HG03064 (cell line): Measurements from ENCODE around the gene SERPINE3.

Source experiments
- ATAC-seq: cut with Tn5 transposase; IDR thresholded peaks from one replicate; pipeline ENCODE4 v1.9.1; 2021; ENCODE audit warnings: low read depth; ENCODE audit not compliant: unreplicated experiment

Gene SERPINE3

DNA sequence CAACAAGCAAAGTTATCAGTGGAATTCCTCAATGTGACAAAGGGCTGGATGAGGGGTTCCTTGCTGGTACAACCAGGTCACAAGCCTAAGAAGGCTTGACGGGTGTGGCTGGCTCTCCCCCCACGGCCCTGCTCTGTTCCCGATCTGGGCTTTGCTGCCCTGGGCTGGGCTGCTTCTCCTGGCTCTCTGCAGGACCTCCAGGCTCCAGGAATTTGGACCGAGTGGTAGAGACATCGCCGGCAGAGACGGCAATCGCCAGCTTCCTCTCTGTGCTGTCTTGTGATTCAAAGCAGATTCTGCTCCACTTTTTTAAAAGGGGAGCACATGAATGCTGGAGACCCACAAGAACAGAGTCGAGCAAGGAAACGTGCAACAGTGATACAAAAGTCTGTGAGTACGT, at the start of gene SERPINE3:
TSS of gene SERPINE3 (plus strand) at position 338 of the 400 bp plus-strand sequence. CDS start 1,401 bp downstream, outside the sequence.
- ATAC-seq = no peak

GRCh38 chr13:51291341-51291740, 48.1 kb upstream of the SERPINE3 start:
- ATAC-seq = no peak

DNA sequence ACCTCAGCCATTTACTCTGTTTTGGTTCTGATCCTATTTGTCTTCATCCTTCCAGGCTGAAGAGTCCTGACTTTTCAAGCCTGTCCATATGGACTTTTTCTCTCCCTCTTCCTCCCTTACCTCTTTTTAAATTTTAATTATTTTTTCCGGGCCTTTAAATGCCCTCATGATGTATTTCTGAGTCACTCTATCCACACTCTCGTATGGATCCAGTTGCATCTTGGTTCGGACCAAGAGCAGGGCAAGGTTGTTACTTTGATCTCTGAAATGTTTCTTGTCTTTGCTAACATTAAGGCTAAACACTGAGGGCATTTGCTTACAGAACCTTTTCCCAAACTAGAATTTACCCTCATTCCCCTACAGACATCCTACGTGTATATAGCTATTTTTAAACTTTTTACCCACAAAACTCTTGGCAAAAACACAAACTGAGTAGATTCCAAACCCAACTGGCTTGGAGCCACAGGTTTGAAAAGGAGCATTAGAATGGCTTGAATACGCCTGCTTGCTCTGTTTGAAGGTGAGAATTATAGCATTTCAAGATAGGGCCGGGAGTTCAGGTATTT, 47.4 kb upstream of the SERPINE3 start:
- no peak for ATAC-seq

- ATAC-seq = no peak
Measured at GRCh38 chr13:51297556-51297955, 41.9 kb upstream of the SERPINE3 start.

DNA sequence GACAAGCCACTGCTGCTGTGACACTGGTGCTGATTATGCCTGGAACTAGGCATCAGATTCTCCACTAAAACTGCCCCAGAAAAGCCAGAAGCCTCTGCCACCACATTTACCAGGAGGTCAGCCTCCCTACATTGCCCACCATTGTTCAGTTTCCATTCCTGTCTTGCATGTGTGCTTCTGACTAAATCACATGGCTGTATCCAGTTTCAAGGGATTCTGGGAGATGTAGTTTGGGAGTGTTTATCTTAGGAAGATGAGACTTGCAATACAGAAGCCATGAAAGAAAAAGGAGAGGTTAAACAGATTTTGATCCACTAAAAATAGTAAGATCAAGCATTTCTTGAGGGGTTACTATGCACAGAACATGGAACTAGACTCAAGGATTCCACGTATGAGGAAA, 40.7 kb upstream of the SERPINE3 start:
- ATAC-seq = no peak

- ATAC-seq = no peak
Measured at GRCh38 chr13:51303063-51303552, 36.4 kb upstream of the SERPINE3 start.

GRCh38 chr13:51303882-51304281, 35.6 kb upstream of the SERPINE3 start:
- no peak for ATAC-seq

DNA sequence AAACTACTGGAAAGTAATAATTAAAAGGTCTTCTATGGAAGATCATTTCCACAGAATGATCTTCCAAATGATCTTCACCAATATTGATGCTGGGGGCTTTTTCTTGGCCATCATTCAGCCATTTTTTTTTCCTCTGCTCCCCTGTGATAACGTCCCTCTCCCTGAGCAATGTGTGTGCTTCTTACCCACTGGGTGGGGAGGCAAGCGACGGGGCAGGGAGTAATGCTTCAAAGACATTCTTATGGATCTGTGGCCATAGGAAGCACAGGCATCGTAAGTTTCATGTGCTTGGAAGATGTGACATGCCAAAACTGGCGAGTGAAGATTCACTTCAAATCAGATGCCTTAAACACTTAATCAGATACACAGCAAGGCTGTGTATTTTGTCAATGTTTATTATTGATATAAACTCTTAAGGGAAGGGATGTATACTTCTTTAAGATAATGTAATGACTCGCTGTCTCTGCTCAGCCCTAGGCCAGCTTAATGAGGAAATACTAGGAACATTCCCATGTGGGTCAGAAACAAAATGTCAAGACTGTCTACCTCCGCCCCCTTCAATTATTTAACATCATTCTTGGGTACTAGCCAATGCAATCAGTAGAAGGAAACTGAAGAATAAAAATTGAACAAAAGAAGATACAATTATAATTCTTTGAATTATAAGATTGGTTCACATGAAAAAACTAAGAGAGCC, 34.1 kb upstream of the SERPINE3 start:
- ATAC-seq = no peak

- ATAC-seq = no peak
Measured at GRCh38 chr13:51308781-51309180, 30.7 kb upstream of the SERPINE3 start.

DNA sequence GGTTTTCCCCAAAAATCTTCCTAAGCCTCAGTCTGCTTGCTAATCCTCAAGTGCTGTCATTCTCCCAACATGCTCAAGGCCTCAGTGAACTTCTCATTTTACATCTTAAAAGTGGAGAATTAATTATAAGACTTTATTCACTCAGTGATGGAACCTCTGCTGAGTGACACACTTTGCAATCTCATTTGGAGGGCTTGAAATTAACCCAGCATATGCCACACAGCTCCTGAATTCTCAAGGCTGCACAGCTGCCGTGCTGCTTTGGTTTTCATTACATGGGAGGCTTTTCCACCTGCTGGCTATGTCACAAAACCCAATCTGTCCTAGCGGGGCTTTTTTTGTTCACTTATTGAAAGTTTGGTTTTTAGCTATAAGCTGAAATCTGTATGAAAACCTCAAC, 28.3 kb upstream of the SERPINE3 start:
- ATAC-seq = no peak

DNA sequence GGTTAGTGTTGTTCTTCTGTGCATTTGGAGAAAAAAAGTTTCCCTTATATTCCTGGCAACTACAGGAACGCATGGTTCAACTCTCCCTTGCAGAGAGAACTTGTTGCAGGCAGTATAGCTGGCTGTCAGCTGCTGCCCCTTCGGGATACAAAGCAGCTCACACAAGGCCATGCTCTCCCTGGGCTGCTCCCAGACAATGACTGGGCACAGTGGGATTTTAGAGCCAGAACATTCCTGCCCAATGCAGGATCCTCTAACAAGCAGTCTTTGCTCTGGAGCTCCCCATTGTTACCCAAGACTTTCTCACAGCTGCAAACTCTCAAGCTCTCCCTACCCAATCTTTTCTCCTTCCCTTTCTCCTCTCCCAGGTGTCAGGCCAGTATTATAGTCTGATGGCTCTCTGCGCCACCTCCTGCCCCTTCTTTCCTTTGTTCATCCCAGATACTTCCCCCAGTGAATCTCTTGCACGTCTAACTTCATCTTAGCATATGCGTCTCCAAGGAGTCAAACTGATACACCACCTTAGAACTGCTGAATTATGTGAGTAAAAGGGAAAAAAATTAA, 27.5 kb upstream of the SERPINE3 start:
- ATAC-seq = no peak

- no peak for ATAC-seq
Measured at GRCh38 chr13:51313619-51314018, 25.9 kb upstream of the SERPINE3 start.

- no peak for ATAC-seq
Measured at GRCh38 chr13:51317262-51317661, 22.2 kb upstream of the SERPINE3 start.

DNA sequence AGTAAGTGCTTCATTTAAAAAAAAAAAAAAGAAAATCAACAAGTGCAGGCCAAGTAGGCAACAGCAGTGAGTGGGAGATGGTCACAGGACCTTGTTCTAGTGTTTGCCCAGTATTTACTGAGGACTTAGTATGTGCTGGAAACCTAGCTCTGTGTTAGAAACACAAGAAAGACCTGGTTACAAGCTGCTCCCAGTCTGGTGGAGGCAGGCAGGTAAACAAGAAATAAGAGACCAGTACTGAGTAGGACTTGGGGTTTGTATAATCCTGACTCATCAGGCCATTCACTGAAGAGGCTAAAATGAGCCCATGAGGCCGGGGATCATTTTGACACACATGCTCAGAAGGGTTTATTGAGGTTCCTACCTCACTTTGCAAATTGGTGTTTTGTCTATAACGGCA, 21.5 kb upstream of the SERPINE3 start:
- ATAC-seq = no peak

DNA sequence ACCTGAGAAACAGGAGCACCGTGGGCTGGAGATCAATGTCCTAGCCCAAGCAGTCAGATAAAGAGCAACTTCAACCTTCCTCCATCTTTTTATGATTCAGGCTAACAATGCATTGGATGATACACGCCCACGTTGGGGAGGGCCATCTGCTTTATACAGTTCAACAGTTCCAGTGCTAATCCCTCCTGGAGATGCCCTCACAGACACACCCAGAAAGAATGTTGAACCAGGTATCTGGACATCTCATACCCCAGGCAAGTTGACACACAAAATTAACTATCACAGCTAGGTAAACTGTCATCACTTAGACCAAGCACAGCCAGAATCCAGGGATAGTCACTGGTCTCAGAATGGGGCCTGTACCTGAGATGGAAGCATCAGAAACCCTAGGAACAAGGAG, 20.6 kb upstream of the SERPINE3 start:
- ATAC-seq = no peak

- no peak for ATAC-seq
Measured at GRCh38 chr13:51321836-51322235, 17.7 kb upstream of the SERPINE3 start.

DNA sequence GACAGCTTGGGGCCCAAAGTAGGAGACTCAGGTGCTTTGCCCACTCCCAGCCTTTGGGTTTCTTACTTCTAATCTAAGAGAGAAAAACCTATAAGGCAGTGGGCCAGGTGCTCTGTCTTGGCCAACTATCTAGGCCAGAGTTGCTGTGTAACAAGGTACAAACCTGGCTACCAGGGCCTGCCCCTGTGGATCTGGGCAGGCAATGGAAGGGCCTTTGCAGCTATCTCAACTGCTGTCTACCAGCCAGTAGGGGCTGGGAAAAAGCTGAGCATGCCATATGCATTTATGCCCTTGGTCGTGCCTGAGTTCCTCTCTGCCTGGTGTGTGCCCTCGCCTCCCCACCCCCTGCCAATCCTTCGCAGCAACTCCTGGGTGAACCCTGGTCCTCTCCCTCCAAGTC, 16.7 kb upstream of the SERPINE3 start:
- no peak for ATAC-seq

- no peak for ATAC-seq
Measured at GRCh38 chr13:51323824-51324511, 15.5 kb upstream of the SERPINE3 start.

- no peak for ATAC-seq
Measured at GRCh38 chr13:51324714-51325420, 14.6 kb upstream of the SERPINE3 start.

DNA sequence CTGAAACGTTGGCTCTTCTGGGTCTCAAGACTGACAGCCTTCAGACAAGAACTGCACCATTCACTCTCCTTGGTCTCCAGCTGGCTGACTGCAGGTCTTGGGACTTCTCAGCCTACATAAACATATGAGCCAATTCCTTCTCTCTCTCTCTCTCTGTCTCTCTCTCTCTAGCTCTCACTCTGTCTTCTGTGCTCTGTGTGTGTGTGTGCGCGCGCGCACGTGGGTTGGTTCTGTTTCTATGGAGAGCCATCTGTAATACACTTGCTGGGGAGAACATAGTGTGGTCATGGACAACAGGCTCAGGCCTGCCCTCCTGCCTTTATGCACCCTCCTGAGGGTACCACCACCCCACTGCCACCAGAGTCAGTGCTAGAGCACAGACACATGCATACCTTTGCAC, 13.7 kb upstream of the SERPINE3 start:
- no peak for ATAC-seq

GRCh38 chr13:51326777-51327176, 12.7 kb upstream of the SERPINE3 start:
- ATAC-seq = no peak
